GM19025 (cell line): ENCODE results near the gene CPT1C.

ENCODE experiments used
- ATAC-seq: cut with Tn5 transposase; IDR thresholded peaks from one replicate; pipeline ENCODE4 v1.9.1; 2021; ENCODE audit warnings: mild to moderate bottlenecking, low read depth, moderate library complexity; ENCODE audit not compliant: unreplicated experiment

CPT1C gene

DNA sequence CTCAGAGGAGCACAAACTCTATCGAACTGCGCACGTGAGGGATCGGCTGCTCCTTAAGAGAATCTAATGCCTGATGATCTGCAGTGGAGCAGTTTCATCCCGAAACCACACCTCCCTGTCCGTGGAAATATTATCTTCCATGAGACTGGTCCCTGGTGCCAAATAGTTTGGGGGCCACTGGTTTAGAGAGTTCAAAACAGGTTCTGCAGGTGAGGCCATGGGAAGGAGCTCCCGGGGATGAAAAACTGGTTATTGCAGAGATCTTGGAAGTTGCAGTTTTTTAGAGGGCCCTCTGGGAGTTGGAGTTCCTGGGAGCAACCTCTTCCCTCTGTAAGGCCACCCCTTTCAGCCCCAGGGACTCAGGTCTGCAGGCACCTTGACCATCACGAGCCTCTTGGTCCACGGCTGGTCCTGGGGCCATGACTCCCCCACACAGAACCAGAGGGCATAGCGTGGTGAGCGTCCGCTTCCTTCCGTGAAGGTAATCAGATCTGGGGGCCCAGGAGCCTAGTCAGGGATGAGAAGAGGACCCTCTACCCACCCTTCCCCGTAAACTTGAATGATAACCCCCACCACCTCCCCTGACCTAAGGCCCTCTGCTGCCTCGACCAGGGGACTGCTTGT is 30.5 kb upstream of the CPT1C start:
- ATAC-seq: no peak

- no peak for ATAC-seq
Observed at GRCh38 chr19:49662011-49662410, 28.9 kb upstream of the CPT1C start.

DNA sequence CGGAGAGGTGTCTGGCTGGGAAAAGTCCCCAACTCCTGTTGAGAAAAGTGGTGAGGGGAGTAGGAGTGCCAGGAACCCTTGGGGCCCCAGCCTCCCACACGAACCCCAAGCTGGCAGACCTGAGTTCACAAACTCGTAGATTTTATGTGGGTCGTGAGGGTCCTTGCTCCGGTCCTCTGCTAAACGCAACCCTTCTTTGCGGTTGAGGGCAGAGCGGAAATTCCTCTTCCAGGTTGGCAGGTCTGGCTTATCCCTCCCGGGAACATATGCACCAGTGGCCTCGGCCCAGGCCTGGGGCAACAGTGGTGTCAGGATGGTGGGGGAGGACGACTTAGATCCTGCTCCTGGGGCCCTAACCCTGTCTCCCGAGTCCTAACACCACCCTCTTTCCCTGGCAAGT is 27.7 kb upstream of the CPT1C start:
- ATAC-seq: no peak

GRCh38 chr19:49664171-49665035 is 26.5 kb upstream of the CPT1C start:
- ATAC-seq: peak; percentile 33

- no peak for ATAC-seq
Observed at GRCh38 chr19:49665036-49665350, 25.9 kb upstream of the CPT1C start.

DNA sequence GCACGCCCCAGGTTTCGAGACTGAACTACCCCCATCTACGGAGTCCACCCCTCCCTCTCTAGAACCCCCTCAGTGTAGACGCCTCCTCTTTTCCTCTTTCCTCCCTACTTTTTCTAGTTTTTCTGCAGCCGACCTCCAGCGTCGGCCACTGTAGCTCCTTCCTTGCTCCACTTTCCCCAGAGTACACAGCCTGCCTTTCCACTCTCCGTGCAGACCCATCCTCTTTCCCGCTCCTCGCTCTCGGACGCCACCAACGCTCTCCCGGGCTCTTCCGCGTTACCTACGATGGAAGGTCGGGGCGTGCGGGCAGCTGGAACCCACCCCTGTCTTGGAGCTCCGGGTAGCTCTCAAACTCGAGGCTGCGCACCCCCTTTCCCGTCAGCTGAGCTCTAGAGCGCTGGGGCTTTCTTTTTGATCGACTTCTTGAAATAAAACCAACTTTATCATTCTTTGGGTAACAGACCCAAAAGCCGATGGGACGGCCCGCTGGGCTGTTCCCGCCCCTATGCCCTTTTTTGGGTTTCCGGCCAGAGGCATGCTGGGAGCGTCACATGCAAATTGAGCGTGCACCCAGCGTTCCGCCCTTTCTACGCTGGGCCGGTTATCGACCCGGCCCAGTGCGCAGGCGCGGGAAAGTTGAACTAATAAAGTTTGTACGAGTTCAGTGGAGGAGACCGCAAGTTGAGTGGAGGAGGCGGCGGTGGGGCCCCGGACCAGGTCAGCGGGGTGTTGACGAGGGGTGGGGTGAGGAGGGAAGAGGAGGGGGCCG is 25.4 kb upstream of the CPT1C start, which contains the start of the genes BCL2L12 and IRF3:
BCL2L12 (plus strand) TSS at position 583 of the 769 bp plus-strand sequence. CDS start 760 bp downstream, outside the sequence.
IRF3 (minus strand) TSS at position 507 of the 769 bp plus-strand sequence. CDS start 1,019 bp downstream, outside the sequence.
- peak; percentile 79 for ATAC-seq

GRCh38 chr19:49666120-49666444 is 24.8 kb upstream of the CPT1C start:
- peak; percentile 3 for ATAC-seq

DNA sequence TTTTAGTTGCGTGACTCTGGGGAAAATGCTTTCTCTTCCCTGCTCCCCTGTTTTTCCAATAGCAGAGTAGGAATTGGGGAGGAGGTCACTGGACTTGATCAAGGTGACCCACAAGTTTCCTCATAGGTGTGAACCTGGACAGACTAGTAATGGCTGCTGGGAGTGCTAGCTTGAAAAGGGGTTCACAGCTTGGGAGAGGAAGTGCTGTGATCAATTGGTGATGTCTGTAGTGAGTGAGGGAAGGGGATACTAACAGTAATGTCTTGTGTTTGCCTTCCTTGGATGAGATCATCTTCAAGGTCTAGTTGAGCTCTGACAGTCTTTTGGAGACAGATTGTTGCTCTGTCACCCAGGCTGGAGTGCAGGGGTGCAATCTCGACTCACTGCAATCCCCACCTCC is 23.4 kb upstream of the CPT1C start:
- ATAC-seq: no peak

DNA sequence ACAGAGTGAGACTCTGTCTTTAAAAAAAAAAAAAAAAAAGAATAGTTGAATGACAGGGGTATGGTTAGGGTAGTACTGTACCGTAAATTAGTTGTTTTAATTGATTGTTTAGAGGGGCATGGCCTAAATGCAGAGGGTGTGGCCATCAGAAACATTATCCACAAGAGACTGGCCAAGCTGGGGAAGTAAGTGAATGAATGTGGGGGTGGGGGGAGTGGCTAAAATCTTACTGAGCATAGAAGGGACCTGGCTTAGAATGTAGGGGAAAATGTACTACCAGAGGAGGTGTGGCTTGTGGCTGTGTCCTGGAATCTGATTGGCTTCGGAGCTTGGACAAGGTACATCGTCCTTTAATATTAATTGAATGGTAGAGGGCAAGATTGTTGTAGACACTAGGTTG is 21.4 kb upstream of the CPT1C start:
- no peak for ATAC-seq

DNA sequence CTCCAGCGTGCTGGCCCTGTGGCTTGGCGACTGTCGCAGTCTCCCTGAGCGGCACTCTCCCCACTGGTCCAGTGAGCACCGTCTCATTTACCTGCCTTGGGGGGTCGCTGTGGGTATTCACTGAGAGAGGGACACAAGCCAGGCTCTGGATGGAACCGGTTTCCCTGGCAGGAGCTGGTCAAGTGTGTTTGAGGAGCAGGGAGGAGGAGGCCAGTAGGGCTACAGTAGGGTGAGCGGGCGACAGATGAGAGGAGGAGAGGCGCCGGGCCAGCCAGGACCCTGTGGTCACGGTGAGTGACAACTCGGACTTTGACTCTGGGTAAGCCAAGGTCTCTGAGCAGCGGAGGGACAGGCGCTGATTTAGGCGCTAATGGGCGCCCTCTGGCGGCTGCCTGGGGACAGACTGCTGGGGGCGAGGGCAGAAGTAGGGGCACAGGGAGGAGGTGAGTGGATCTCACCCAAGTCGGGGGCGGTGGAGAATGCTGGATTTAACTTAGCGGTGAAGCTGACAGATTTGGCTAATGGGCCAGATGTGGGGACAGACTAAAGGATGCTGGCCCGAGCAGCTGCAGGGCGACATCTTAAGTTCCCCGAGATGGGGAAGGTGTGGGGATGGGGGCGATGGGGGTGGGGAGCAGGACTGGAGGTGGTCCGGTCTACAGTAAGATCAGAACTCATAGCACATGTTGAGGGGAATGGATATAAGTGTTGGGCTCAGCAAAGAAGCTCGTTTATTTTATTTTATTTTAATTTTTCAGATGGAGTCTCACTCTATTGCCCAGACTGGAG is 18.6 kb upstream of the CPT1C start:
- no peak for ATAC-seq

GRCh38 chr19:49676136-49676783 is 14.7 kb upstream of the CPT1C start:
- ATAC-seq: peak; percentile 12

GRCh38 chr19:49676784-49677230 is 14.1 kb upstream of the CPT1C start:
- peak; percentile 65 for ATAC-seq

GRCh38 chr19:49677231-49677900 is 13.6 kb upstream of the CPT1C start, which contains the start of gene PRMT1:
Gene PRMT1, plus strand, starts transcription at chr19:49677271. Its CDS starts 10 bp downstream, at chr19:49677281.
- ATAC-seq: no peak

- no peak for ATAC-seq
Observed at GRCh38 chr19:49677901-49678674, 12.8 kb upstream of the CPT1C start.

DNA sequence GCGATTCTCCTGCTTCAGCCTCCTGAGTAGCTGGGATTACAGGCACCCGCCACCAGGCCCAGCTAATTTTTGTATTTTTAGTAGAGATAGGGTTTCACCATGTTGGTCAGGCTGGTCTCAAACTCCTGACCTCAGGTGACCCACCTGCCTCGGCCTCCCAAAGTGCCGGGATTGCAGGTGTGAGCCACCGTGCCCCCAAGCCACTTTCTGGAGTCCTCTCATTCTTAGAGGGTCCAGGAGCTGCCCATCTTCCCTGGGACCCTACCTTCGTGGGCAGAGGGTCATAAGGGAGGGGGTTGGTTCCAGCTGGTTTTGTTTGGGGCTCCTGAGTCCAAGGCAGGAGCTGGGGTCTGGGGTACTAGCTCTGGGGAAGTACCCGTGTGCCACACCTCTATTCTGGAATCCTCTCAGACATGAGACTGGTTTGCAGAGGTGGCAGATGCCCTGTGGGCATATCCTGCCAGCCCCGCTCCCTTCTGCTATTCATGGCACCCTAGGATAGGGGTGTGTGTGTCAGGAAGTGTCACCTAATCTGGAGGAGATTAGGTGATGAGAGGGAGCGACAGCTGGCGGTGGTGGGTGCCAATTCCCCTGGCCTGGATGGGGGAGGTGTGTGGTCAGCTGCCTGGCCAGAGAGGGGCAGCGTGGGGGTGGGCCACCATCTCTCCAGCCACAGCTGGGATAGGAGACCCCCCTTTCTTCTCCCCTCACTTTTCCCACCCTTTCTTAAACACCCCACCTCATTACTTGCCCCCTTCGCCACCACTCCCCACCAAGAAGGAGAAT is 11.7 kb upstream of the CPT1C start:
- ATAC-seq: no peak

DNA sequence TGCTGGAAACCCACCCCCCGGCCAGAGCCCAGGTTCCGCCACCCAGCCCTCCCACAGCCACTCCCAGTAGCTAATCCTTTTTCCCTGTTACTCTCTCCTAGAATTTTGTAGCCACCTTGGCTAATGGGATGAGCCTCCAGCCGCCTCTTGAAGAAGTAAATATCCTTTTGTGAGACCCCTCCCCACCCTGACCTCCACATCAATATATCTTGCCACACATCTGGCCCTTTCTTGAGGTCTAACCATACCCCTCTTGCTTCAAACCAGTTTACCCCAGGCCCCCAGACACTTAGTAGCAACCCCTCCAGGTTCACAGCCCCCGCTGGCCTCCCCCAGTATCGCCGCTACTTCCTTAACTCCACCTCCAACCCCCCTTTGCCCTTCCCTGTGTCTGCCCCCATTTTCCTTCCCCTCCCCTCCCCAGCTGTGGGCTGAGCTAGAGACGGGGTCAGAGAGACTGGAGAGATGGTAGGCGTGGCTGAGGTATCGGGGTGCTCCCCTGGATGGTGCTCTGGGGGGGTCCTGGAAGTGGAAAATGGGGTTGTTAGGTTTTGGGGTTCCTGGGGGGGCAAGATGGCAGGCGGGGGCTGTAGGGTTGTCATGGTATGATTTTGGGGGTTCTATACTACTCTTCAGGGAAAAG is 11.0 kb upstream of the CPT1C start:
- no peak for ATAC-seq
